ENCODE measurements around the gene C2CD4B. TPM values are rescaled to one million over a fixed set of nuclear protein-coding genes. Genes with fewer than 3 reads are reported as not detected.

C2CD4B gene
- total and polyA plus RNA-seq, 9 donors: 1.1 to 6.8 (median 3.2) TPM

GRCh38 chr15:62188744-62189143, 23.7 kb upstream of the C2CD4B start:
- peaks cover 3% of the 10 kb centered on the region for H3K4me1 ChIP-seq (ENCODE audit: control insufficient read depth, insufficient read depth, low read length)
- 73% methylated on average over 4 of the region's 5 CpGs for WGBS (ENCODE audit: insufficient coverage)
- H3K27ac ChIP-seq (ENCODE audit: low read length): no peak overlapping the region
- peaks cover 2% of the 10 kb centered on the region for H3K27me3 ChIP-seq (ENCODE audit: control insufficient read depth, insufficient read depth, low read length)
- no peaks in the 10 kb centered on the region for H3K9me3 ChIP-seq (replicated peaks; ENCODE audit: control insufficient read depth, low read depth, low read length)
- H3K36me3 ChIP-seq (ENCODE audit: control insufficient read depth, insufficient read depth, low read length): no peaks in the 10 kb centered on the region
- DNase-seq: no peak
- no peak overlapping the region for H3K4me3 ChIP-seq (ENCODE audit: low read length)

- peak overlapping the region; percentile 35 for H3K27ac ChIP-seq (ENCODE audit: low read length)
- peaks cover 2% of the 10 kb centered on the region for H3K27me3 ChIP-seq (ENCODE audit: control insufficient read depth, insufficient read depth, low read length)
- H3K36me3 ChIP-seq (ENCODE audit: control insufficient read depth, insufficient read depth, low read length): no peaks in the 10 kb centered on the region
- H3K4me3 ChIP-seq (ENCODE audit: low read length): no peak overlapping the region
- peaks cover 3% of the 10 kb centered on the region for H3K4me1 ChIP-seq (ENCODE audit: control insufficient read depth, insufficient read depth, low read length)
- DNase-seq: no peak
- no CpG with 5 or more reads among the region's 1 CpG for WGBS (ENCODE audit: insufficient coverage)
- H3K9me3 ChIP-seq (replicated peaks; ENCODE audit: control insufficient read depth, low read depth, low read length): no peaks in the 10 kb centered on the region
Measured at GRCh38 chr15:62187910-62188309, 22.8 kb upstream of the C2CD4B start.

- 42% methylated on average over 4 of the region's 5 CpGs for WGBS (ENCODE audit: insufficient coverage)
- no peak overlapping the region for H3K4me3 ChIP-seq (ENCODE audit: low read length)
- H3K9me3 ChIP-seq (replicated peaks; ENCODE audit: control insufficient read depth, low read depth, low read length): no peaks in the 10 kb centered on the region
- H3K27me3 ChIP-seq (ENCODE audit: control insufficient read depth, insufficient read depth, low read length): peaks cover 2% of the 10 kb centered on the region
- peak; percentile 13 for DNase-seq
- H3K4me1 ChIP-seq (ENCODE audit: control insufficient read depth, insufficient read depth, low read length): peaks cover 3% of the 10 kb centered on the region
- H3K27ac ChIP-seq (ENCODE audit: low read length): peak overlapping the region; percentile 35
- no peaks in the 10 kb centered on the region for H3K36me3 ChIP-seq (ENCODE audit: control insufficient read depth, insufficient read depth, low read length)
Measured at GRCh38 chr15:62187425-62187824, 22.3 kb upstream of the C2CD4B start.

GRCh38 chr15:62186578-62186977, 21.5 kb upstream of the C2CD4B start:
- Histone ChIP-seq H3K9me3 (replicated peaks; ENCODE audit: control insufficient read depth, low read depth, low read length) (no peaks in the 10 kb centered on the region), H3K4me3 (ENCODE audit: low read length) (no peak overlapping the region), H3K27me3 (ENCODE audit: control insufficient read depth, insufficient read depth, low read length) (peaks cover 2% of the 10 kb centered on the region), H3K36me3 (ENCODE audit: control insufficient read depth, insufficient read depth, low read length) (no peaks in the 10 kb centered on the region), H3K4me1 (ENCODE audit: control insufficient read depth, insufficient read depth, low read length) (peaks cover 3% of the 10 kb centered on the region), H3K27ac (ENCODE audit: low read length) (no peak overlapping the region)
- DNase-seq: no peak
- WGBS (ENCODE audit: insufficient coverage): 91% methylated on average over 22 of the region's 27 CpGs

- H3K27ac ChIP-seq (ENCODE audit: low read length): no peak overlapping the region
- no peak for DNase-seq
- H3K36me3 ChIP-seq (ENCODE audit: control insufficient read depth, insufficient read depth, low read length): no peaks in the 10 kb centered on the region
- H3K27me3 ChIP-seq (ENCODE audit: control insufficient read depth, insufficient read depth, low read length): no peaks in the 10 kb centered on the region
- H3K4me1 ChIP-seq (ENCODE audit: control insufficient read depth, insufficient read depth, low read length): peaks cover 3% of the 10 kb centered on the region
- no peak overlapping the region for H3K4me3 ChIP-seq (ENCODE audit: low read length)
- H3K9me3 ChIP-seq (replicated peaks; ENCODE audit: control insufficient read depth, low read depth, low read length): peaks cover 3% of the 10 kb centered on the region
Measured at GRCh38 chr15:62183130-62183529, 18.0 kb upstream of the C2CD4B start.

- peak overlapping the region; percentile 0 for H3K4me3 ChIP-seq (ENCODE audit: low read length)
- H3K27ac ChIP-seq (ENCODE audit: low read length): peak overlapping the region; percentile 82
- no peaks in the 10 kb centered on the region for H3K9me3 ChIP-seq (replicated peaks; ENCODE audit: control insufficient read depth, low read depth, low read length)
- 0% methylated on average over 1 of the region's 5 CpGs for WGBS (ENCODE audit: insufficient coverage)
- H3K4me1 ChIP-seq (ENCODE audit: control insufficient read depth, insufficient read depth, low read length): peaks cover 4% of the 10 kb centered on the region
- peak; percentile 58 for DNase-seq
- H3K36me3 ChIP-seq (ENCODE audit: control insufficient read depth, insufficient read depth, low read length): no peaks in the 10 kb centered on the region
- H3K27me3 ChIP-seq (ENCODE audit: control insufficient read depth, insufficient read depth, low read length): no peaks in the 10 kb centered on the region
Measured at GRCh38 chr15:62173215-62173614, 8.1 kb upstream of the C2CD4B start.

- Histone ChIP-seq H3K27ac (ENCODE audit: low read length) (peak overlapping the region; percentile 82), H3K4me1 (ENCODE audit: control insufficient read depth, insufficient read depth, low read length) (peaks cover 4% of the 10 kb centered on the region), H3K36me3 (ENCODE audit: control insufficient read depth, insufficient read depth, low read length) (no peaks in the 10 kb centered on the region), H3K27me3 (ENCODE audit: control insufficient read depth, insufficient read depth, low read length) (no peaks in the 10 kb centered on the region), H3K4me3 (ENCODE audit: low read length) (no peak overlapping the region), H3K9me3 (replicated peaks; ENCODE audit: control insufficient read depth, low read depth, low read length) (no peaks in the 10 kb centered on the region)
- WGBS (ENCODE audit: insufficient coverage): 38% methylated on average over 7 of the region's 7 CpGs
- peak; percentile 25 for DNase-seq
Measured at GRCh38 chr15:62171882-62172281, 6.8 kb upstream of the C2CD4B start.

GRCh38 chr15:62165793-62166375, 799 bp upstream of the C2CD4B start:
- H3K27me3 ChIP-seq (ENCODE audit: control insufficient read depth, insufficient read depth, low read length): peaks cover 25% of the 10 kb centered on the region
- peak overlapping the region; percentile 69 for H3K27ac ChIP-seq (ENCODE audit: low read length)
- DNase-seq: peak; percentile 54
- no peaks in the 10 kb centered on the region for H3K9me3 ChIP-seq (replicated peaks; ENCODE audit: control insufficient read depth, low read depth, low read length)
- H3K36me3 ChIP-seq (ENCODE audit: control insufficient read depth, insufficient read depth, low read length): no peaks in the 10 kb centered on the region
- 47% methylated on average over 6 of the region's 11 CpGs for WGBS (ENCODE audit: insufficient coverage)
- no peak overlapping the region for H3K4me3 ChIP-seq (ENCODE audit: low read length)
- H3K4me1 ChIP-seq (ENCODE audit: control insufficient read depth, insufficient read depth, low read length): peaks cover 8% of the 10 kb centered on the region

GRCh38 chr15:62164396-62165103, 535 bp downstream of the C2CD4B start:
- DNase-seq: peak; percentile 18
- WGBS (ENCODE audit: insufficient coverage): under 1% methylated on average over 95 of the region's 98 CpGs

GRCh38 chr15:62164014-62164395, 1.1 kb downstream of the C2CD4B start:
- Histone ChIP-seq H3K4me3 (ENCODE audit: low read length) (peak overlapping the region; percentile 22), H3K36me3 (ENCODE audit: control insufficient read depth, insufficient read depth, low read length) (no peaks in the 10 kb centered on the region), H3K4me1 (ENCODE audit: control insufficient read depth, insufficient read depth, low read length) (peaks cover 8% of the 10 kb centered on the region), H3K27me3 (ENCODE audit: control insufficient read depth, insufficient read depth, low read length) (peaks cover 25% of the 10 kb centered on the region), H3K27ac (ENCODE audit: low read length) (no peak overlapping the region), H3K9me3 (replicated peaks; ENCODE audit: control insufficient read depth, low read depth, low read length) (no peaks in the 10 kb centered on the region)
- peak; percentile 15 for DNase-seq
- WGBS (ENCODE audit: insufficient coverage): under 1% methylated on average over 52 of the region's 52 CpGs

More at GRCh38 chr15:62164396-62165103, 535 bp downstream of the C2CD4B start:
- H3K27me3 ChIP-seq (ENCODE audit: control insufficient read depth, insufficient read depth, low read length): peaks cover 25% of the 10 kb centered on the region
- H3K9me3 ChIP-seq (replicated peaks; ENCODE audit: control insufficient read depth, low read depth, low read length): no peaks in the 10 kb centered on the region
- H3K4me3 ChIP-seq (ENCODE audit: low read length): peak overlapping the region; percentile 41
- H3K36me3 ChIP-seq (ENCODE audit: control insufficient read depth, insufficient read depth, low read length): no peaks in the 10 kb centered on the region
- H3K4me1 ChIP-seq (ENCODE audit: control insufficient read depth, insufficient read depth, low read length): peaks cover 8% of the 10 kb centered on the region
- peak overlapping the region; percentile 54 for H3K27ac ChIP-seq (ENCODE audit: low read length)
